SK-N-SH (cell line): ENCODE results near the gene RAD54L2. TPM values are rescaled to one million over a fixed set of nuclear protein-coding genes. Genes with fewer than 3 reads are reported as not detected.

ENCODE experiments used
- CTCF ChIA-PET: fragments of 300-600, 350-600 bp; formaldehyde crosslinking; extraction: SDS; loops from one replicate; lab custom pipeline; 2021; lab: Yijun Ruan, JAX
- POLR2A ChIA-PET: fragments of 350-600 bp; sonication (Branson Sonifier 250); formaldehyde crosslinking; extraction: SDS; loops from one replicate; lab custom pipeline; 2020; ENCODE audit warnings: antibody characterized with exemption, inconsistent platforms; lab: Yijun Ruan, JAX
- DNase-seq: peaks from one replicate; pipeline ENCODE4 v3.0.0; 2012
- H2AFZ ChIP-seq: fragments of 200-600 bp; sonication (generic); 2 replicates; pipeline ENCODE4 v1.8.1; 2016; ENCODE audit warnings: antibody characterized with exemption, mild to moderate bottlenecking, low read depth
- H3F3A ChIP-seq: fragments of 200-600 bp; sonication (generic); replicated peaks from 2 replicates; pipeline ENCODE3; 2016; ENCODE audit warnings: antibody characterized with exemption, mild to moderate bottlenecking; ENCODE audit not compliant: insufficient read depth
- H3K27ac ChIP-seq, 2 experiments: fragments of 200-500 bp in 1 of 2; fragments of 200-600 bp in 1 of 2; sonication (Bioruptor generic) in 1 of 2; sonication (generic), shearing (Covaris generic) in 1 of 2; 2 replicates each; pipeline versions ENCODE4 v1.5.1 to v1.6.1; 2014 to 2016; ENCODE audit warnings: low read depth in 2 of 2, inconsistent platforms in 1 of 2, low read length in 1 of 2, mild to moderate bottlenecking in 1 of 2, mixed read lengths in 1 of 2
- H3K27me3 ChIP-seq: fragments of 200-600 bp; sonication (generic), shearing (Covaris generic); 2 replicates; pipeline ENCODE4 v1.6.1; 2016; ENCODE audit warnings: mixed run types; ENCODE audit not compliant: insufficient read depth
- H3K36me3 ChIP-seq, 2 experiments: fragments of 200-500 bp in 1 of 2; fragments of 200-600 bp in 1 of 2; sonication (Bioruptor generic) in 1 of 2; sonication (generic) in 1 of 2; replicated peaks in 1 of 2; 2 replicates each; pipeline versions ENCODE3 to v1.5.1; 2014 to 2016; ENCODE audit warnings: low read length in 1 of 2, mild to moderate bottlenecking in 1 of 2; ENCODE audit not compliant: insufficient read depth in 2 of 2, control insufficient read depth in 1 of 2
- H3K4me1 ChIP-seq, 2 experiments: fragments of 200-500 bp in 1 of 2; fragments of 200-600 bp in 1 of 2; sonication (Bioruptor generic) in 1 of 2; sonication (generic), shearing (Covaris generic) in 1 of 2; 2 replicates each; pipeline versions ENCODE4 v1.5.1 to v1.6.1; 2014 to 2016; ENCODE audit warnings: low read depth in 1 of 2, low read length in 1 of 2, mixed run types in 1 of 2; ENCODE audit not compliant: insufficient read depth in 2 of 2, control insufficient read depth in 1 of 2
- H3K4me2 ChIP-seq: fragments of 200-600 bp; sonication (generic), shearing (Covaris generic); 2 replicates; pipeline ENCODE4 v1.6.1; 2017; ENCODE audit warnings: mixed run types
- H3K4me3 ChIP-seq, 2 experiments: fragments of 200-500 bp in 1 of 2; fragments of 200-600 bp in 1 of 2; sonication (Bioruptor generic) in 1 of 2; sonication (generic), shearing (Covaris generic) in 1 of 2; 2 replicates each; pipeline versions ENCODE4 v1.5.1 to v1.8.1; 2014 to 2016; ENCODE audit warnings: low read depth in 2 of 2, inconsistent platforms in 1 of 2, low read length in 1 of 2, mild to moderate bottlenecking in 1 of 2, mixed read lengths in 1 of 2, moderate library complexity in 1 of 2
- H3K79me2 ChIP-seq: fragments of 200-600 bp; sonication (generic); 2 replicates; pipeline ENCODE4 v1.8.1; 2017; ENCODE audit warnings: mild to moderate bottlenecking; ENCODE audit not compliant: insufficient read depth
- H3K9ac ChIP-seq: fragments of 200-600 bp; sonication (generic); 2 replicates; pipeline ENCODE4 v1.6.1; 2017; ENCODE audit warnings: mixed run types
- H3K9me2 ChIP-seq: fragments of 200-600 bp; sonication (generic); 2 replicates; pipeline ENCODE4 v1.6.1; 2017; ENCODE audit warnings: mixed run types
- H3K9me3 ChIP-seq: fragments of 200-600 bp; sonication (generic); 2 replicates; pipeline ENCODE4 v1.6.1; 2017; ENCODE audit warnings: mixed run types, mild to moderate bottlenecking, moderate library complexity
- H4K20me1 ChIP-seq: fragments of 200-600 bp; sonication (generic); 2 replicates; pipeline ENCODE4 v1.6.1; 2017; ENCODE audit warnings: mild to moderate bottlenecking, mixed run types; ENCODE audit not compliant: insufficient read depth
- CHD2 ChIP-seq: fragments of 150-350 bp; IDR thresholded peaks from 2 replicates; pipeline ENCODE4 v1.6.1; 2018; ENCODE audit warnings: low read length; ENCODE audit not compliant: partially characterized antibody
- ELF1 ChIP-seq: IDR thresholded peaks from 2 replicates; pipeline ENCODE4 v1.4.0; 2012
- EP300 ChIP-seq, 2 experiments: IDR thresholded peaks; 2 replicates each; pipeline versions ENCODE4 v1.4.0 to v1.6.1; 2012; ENCODE audit warnings: borderline replicate concordance in 1 of 2, low read depth in 1 of 2, low read length in 1 of 2
- EZH2phosphoT487 ChIP-seq: fragments of 200-600 bp; sonication (generic); IDR thresholded peaks from 2 replicates; pipeline ENCODE4 v1.6.1; 2017; ENCODE audit warnings: low read depth, mixed run types, mild to moderate bottlenecking, antibody characterized with exemption, moderate library complexity, borderline replicate concordance
- FOSL2 ChIP-seq: IDR thresholded peaks from 2 replicates; pipeline ENCODE4 v1.4.0; 2012; ENCODE audit warnings: low read depth, mild to moderate bottlenecking, moderate library complexity, borderline replicate concordance
- GABPA ChIP-seq: IDR thresholded peaks from 2 replicates; pipeline ENCODE4 v1.4.0; 2012; ENCODE audit warnings: low read depth, mild to moderate bottlenecking
- JUND ChIP-seq: IDR thresholded peaks from 2 replicates; pipeline ENCODE4 v1.4.0; 2012
- MXI1 ChIP-seq: IDR thresholded peaks from 2 replicates; pipeline ENCODE4 v1.6.1; 2012; ENCODE audit warnings: mild to moderate bottlenecking, low read depth, low read length, improper control_type of control experiment
- NRF1 ChIP-seq: IDR thresholded peaks from 2 replicates; pipeline ENCODE4 v1.6.1; 2012; ENCODE audit warnings: low read depth, mild to moderate bottlenecking, low read length
- RAD21 ChIP-seq: IDR thresholded peaks from 2 replicates; pipeline ENCODE4 v1.6.1; 2012; ENCODE audit warnings: mild to moderate bottlenecking, low read length
- RCOR1 ChIP-seq: fragments of 150-350 bp; IDR thresholded peaks from 2 replicates; pipeline ENCODE4 v1.6.1; 2017; ENCODE audit warnings: antibody characterized with exemption, low read length
- SIN3A ChIP-seq: IDR thresholded peaks from 2 replicates; pipeline ENCODE4 v1.6.1; 2012; ENCODE audit warnings: low read depth, mild to moderate bottlenecking, low read length, moderate library complexity, borderline replicate concordance
- SMC3 ChIP-seq: IDR thresholded peaks from 2 replicates; pipeline ENCODE4 v1.6.1; 2012; ENCODE audit warnings: low read depth, low read length, improper control_type of control experiment
- TEAD4 ChIP-seq: IDR thresholded peaks from 2 replicates; pipeline ENCODE4 v1.4.0; 2012; ENCODE audit warnings: mild to moderate bottlenecking, borderline replicate concordance; ENCODE audit not compliant: insufficient read depth
- WGBS: methylation state at CpG from one replicate; pipeline ENCODE4 v1.1.6; 2017; ENCODE audit warnings: low lambda C conversion rate; 5-methylcytosine and 5-hydroxymethylcytosine counted together
- polyA plus RNA-seq, 3 experiments: library from polyadenylated mRNA; depleted of rRNA; stranded (reverse); fragments of >200 nt; gene quantifications; 2 replicates each; pipeline ENCODE4 v1.2.3, GENCODE V29; 2012
- TF ChIP-seq, protein P1 (sequence below): IDR thresholded peaks from 2 replicates; pipeline ENCODE4 v1.4.0; 2012; ENCODE audit warnings: low read depth
- TF ChIP-seq, protein P2 (sequence below): IDR thresholded peaks from 2 replicates; pipeline ENCODE4 v1.6.1; 2012; ENCODE audit warnings: mild to moderate bottlenecking, low read depth, low read length, moderate library complexity
- TF ChIP-seq, protein P3 (sequence below): fragments of 150-350 bp; IDR thresholded peaks from 2 replicates; pipeline ENCODE4 v1.6.1; 2017; ENCODE audit warnings: antibody characterized with exemption, low read length, low read depth, borderline replicate concordance
- TF ChIP-seq, protein P4 (sequence below): fragments of 200-600 bp; sonication (generic); IDR thresholded peaks from 2 replicates; pipeline ENCODE4 v1.6.1; 2017; ENCODE audit warnings: antibody characterized with exemption, mild to moderate bottlenecking, moderate library complexity

The RAD54L2 gene
- polyA plus RNA-seq, 1 of the 3 experiments (the other 2 are of a cell fraction) = 3.6 TPM

DNA sequence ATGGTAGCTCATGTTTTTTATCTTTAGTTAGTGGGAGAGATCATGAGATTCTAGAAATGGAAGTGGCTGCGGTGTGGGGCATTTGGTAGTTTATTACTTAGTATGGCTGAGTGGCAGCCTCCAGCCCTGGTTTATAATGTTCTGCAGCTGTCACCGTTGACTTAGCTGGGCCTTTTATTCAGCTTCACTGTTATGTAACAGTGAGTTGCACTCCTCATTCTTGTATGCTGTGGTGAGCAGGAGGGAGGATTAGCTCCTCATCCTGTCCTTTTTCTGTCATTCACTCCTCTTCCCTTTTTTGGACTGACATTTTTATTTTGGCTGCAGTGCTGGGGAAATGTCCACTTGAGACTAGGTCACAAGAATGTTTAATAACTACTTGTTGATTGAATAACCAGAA, 29.5 kb downstream of the RAD54L2 start:
- Histone ChIP-seq H4K20me1 (no peaks in the 10 kb centered on the region), H3K79me2 (peaks cover 50% of the 10 kb centered on the region), H3K36me3 (no peaks in the 10 kb centered on the region), H3K27me3 (no peaks in the 10 kb centered on the region), H3K9me2 (no peaks in the 10 kb centered on the region), H3K4me3 (no peak overlapping the region), H2AFZ (no peak overlapping the region), H3K27ac (no peak overlapping the region), H3K9me3 (no peaks in the 10 kb centered on the region), H3K4me1 (peaks cover 0 to 5% of the 10 kb centered on the region in 2 experiments; a peak in 1 of 4 replicates), H3K4me2 (no peak overlapping the region), H3K9ac (no peak overlapping the region), H3F3A (no peaks in the 10 kb centered on the region)
- 35% methylated on average over 2 of the region's 2 CpGs for WGBS
- DNase-seq = no peak
- CTCF ChIA-PET = interaction anchor here (0.6 to 1.6 kb wide), 6 partner anchors 26 to 114 kb away, joined by 3 to 6 read pairs (median 4); no protein-coding TSS in a partner anchor
- POLR2A ChIA-PET = interaction anchor here (0.6 kb wide), 1 partner anchor 709 kb away, joined by 4 read pairs; no protein-coding TSS in a partner anchor
- TF ChIP-seq SIN3A (no peak), MXI1 (no peak), TEAD4 (no peak), EZH2phosphoT487 (no peak), FOSL2 (no peak), ELF1 (no peak), NRF1 (no peak), JUND (no peak), RCOR1 (no peak), EP300 (IDR thresholded peaks at IDR 0.05; ENCODE audit: borderline replicate concordance in 1 of 2, low read depth in 1 of 2, low read length in 1 of 2) (no peak), GABPA (no peak), SMC3 (no peak), RAD21 (no peak), CHD2 (no peak)
- TF ChIP-seq, protein P1, sequence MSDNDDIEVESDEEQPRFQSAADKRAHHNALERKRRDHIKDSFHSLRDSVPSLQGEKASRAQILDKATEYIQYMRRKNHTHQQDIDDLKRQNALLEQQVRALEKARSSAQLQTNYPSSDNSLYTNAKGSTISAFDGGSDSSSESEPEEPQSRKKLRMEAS = no peak
- TF ChIP-seq, protein P2, sequence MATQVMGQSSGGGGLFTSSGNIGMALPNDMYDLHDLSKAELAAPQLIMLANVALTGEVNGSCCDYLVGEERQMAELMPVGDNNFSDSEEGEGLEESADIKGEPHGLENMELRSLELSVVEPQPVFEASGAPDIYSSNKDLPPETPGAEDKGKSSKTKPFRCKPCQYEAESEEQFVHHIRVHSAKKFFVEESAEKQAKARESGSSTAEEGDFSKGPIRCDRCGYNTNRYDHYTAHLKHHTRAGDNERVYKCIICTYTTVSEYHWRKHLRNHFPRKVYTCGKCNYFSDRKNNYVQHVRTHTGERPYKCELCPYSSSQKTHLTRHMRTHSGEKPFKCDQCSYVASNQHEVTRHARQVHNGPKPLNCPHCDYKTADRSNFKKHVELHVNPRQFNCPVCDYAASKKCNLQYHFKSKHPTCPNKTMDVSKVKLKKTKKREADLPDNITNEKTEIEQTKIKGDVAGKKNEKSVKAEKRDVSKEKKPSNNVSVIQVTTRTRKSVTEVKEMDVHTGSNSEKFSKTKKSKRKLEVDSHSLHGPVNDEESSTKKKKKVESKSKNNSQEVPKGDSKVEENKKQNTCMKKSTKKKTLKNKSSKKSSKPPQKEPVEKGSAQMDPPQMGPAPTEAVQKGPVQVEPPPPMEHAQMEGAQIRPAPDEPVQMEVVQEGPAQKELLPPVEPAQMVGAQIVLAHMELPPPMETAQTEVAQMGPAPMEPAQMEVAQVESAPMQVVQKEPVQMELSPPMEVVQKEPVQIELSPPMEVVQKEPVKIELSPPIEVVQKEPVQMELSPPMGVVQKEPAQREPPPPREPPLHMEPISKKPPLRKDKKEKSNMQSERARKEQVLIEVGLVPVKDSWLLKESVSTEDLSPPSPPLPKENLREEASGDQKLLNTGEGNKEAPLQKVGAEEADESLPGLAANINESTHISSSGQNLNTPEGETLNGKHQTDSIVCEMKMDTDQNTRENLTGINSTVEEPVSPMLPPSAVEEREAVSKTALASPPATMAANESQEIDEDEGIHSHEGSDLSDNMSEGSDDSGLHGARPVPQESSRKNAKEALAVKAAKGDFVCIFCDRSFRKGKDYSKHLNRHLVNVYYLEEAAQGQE = no peak
- TF ChIP-seq, protein P3, sequence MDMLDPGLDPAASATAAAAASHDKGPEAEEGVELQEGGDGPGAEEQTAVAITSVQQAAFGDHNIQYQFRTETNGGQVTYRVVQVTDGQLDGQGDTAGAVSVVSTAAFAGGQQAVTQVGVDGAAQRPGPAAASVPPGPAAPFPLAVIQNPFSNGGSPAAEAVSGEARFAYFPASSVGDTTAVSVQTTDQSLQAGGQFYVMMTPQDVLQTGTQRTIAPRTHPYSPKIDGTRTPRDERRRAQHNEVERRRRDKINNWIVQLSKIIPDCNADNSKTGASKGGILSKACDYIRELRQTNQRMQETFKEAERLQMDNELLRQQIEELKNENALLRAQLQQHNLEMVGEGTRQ = no peak
- TF ChIP-seq, protein P4, sequence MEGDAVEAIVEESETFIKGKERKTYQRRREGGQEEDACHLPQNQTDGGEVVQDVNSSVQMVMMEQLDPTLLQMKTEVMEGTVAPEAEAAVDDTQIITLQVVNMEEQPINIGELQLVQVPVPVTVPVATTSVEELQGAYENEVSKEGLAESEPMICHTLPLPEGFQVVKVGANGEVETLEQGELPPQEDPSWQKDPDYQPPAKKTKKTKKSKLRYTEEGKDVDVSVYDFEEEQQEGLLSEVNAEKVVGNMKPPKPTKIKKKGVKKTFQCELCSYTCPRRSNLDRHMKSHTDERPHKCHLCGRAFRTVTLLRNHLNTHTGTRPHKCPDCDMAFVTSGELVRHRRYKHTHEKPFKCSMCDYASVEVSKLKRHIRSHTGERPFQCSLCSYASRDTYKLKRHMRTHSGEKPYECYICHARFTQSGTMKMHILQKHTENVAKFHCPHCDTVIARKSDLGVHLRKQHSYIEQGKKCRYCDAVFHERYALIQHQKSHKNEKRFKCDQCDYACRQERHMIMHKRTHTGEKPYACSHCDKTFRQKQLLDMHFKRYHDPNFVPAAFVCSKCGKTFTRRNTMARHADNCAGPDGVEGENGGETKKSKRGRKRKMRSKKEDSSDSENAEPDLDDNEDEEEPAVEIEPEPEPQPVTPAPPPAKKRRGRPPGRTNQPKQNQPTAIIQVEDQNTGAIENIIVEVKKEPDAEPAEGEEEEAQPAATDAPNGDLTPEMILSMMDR = no peak
